ENCODE measurements around the gene KDM3B.
A peak's percentile ranks its signal among the peaks of the same experiment; 100 is the strongest.

Gene KDM3B

DNA sequence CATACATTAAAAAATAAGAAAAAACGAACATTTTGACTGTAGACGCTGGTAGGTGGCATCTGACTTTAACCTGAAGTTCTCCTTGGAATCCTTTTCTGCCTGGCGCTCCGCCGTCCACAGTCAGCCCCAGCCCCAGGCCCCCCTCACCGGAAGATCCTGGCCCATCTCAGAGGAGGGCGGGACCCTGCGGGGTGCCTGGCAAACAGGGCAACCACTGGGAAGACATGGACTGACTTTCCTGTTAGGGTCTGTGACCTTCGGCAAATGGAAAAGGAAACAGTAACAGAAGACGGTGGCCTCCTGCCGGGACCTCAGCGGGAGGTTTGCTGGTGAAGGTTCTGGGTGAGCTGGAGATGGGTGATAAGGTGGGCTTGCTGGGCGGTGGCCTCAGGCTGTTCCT lies 101.1 kb downstream of the KDM3B start:
- no peak for DNase-seq

GRCh38 chr5:138454121-138454520 lies 101.6 kb downstream of the KDM3B start:
- DNase-seq: no peak

DNA sequence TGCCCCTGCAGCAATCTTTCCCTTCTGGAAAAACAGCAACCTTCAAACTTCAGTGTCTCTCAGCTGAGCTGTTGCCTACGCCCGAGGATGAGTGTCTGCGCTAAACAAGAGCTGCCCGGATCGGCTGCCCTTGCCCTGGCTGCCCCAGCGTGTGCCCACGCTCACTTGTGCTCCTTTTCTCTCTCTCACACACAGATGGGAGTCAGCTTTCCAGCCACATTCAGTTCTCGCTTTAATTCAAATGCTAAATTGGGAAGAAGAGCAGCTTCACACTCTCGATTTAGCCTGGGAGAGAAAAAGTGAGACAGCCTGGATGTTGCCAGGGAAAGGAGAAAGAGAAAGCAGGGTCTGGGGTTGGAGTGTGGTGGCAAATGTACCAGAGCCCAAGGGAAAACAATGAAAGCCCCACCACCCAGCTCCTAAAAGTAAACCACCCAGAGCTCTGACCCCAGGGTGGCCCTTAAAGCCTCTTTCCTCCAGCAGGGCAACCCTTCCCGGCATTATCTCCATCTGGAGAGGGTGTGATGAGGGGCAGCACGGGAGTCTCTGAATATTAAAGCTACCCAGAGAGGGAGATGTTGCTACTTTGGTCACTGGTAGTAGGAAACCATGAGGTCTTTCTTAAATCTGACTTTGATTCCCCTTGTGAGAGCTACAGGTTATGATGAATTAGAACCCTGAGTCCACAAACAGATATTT lies 102.9 kb downstream of the KDM3B start:
- no peak for DNase-seq

DNA sequence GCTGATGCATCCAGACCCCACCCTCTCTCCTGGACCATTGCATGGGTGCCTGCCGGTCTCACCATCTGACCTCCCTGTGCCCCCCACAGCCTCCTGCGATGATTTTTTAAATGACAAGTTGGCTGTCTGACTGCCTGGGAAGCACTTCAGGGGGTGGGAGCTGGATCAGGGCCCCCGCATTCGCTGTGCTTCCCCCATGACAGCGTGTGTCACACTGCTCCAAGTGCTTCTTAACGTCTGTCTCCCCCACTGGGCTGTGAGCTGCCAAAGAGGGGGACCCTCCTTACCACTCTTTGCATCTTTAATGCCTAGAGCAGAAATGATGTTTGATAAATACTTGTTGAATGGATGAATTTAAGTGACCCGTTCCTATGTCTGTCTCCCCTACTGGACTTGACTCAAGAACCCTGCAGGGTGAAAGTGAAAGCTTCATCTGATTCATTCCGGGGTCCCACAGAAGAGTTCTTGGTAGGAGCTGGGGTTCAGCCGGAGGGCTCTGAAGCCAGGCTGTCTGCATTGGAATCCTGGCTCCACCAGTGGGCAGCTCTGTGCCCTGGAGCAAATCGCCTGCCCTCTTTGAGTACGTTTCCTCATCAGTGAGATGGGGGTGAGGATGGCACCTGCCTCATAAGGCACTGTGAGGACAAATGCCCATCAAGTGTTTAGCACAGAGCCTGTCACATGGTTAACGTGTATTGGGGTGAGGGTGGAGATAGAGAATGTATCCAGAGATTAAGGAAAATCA lies 105.2 kb downstream of the KDM3B start:
- no peak for DNase-seq

- DNase-seq: no peak
These were observed 105.9 kb downstream of the KDM3B start for GRCh38 chr5:138458384-138458783.

DNA sequence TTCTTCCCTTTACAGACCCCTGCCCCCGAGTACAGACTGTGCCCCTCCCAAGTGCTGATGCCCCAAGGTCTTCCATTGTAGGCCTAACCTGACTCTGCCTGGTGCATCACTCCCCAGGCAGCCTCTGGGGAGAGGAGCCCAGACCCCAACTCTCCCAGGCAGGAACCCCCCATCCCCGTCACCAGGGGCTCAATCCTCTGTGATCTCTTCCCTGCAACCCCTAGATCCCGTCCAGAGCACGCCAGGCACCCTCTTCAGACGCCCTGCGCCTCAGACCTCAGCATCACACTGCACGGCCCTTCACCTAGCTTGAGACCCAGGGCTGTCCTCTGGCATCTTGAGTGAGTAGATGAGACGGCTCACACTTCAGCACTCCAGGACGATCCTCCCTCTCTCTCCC lies 106.4 kb downstream of the KDM3B start:
- DNase-seq: no peak

GRCh38 chr5:138459311-138459933 lies 106.9 kb downstream of the KDM3B start:
- DNase-seq: no peak

DNA sequence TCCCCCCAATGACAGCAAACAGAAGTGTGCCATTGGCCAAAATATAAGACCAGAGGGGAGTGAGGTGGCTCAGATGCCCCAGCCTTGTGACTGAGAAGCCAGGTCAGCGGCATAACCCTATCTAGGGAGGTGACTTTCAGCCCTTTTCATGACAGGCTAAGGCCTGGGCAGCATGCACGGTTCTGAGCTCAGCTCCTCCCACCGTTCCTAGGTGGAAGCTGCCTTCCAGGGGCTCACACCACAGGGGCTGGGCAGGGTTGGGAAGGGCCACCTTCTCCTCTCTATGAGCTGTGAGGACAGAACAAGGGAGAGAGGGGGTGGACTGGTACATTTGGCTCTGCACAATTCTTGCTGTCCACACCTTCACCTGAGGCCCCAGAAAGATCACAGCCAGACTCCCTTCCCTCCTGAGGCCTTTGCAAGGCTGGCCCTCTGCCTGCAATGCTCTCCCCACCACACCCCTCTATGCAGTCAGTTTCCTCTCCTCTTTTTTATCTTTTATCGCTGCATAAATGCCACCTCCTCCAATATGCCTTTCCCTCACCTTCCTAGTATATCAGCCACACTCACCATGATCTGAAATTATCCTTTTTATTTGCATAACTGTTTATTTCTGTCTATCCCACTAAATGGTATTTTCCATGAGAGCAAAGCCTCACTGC lies 107.7 kb downstream of the KDM3B start:
- no peak for DNase-seq

- no peak for DNase-seq
These were observed 109.0 kb downstream of the KDM3B start for GRCh38 chr5:138461343-138462125.

DNA sequence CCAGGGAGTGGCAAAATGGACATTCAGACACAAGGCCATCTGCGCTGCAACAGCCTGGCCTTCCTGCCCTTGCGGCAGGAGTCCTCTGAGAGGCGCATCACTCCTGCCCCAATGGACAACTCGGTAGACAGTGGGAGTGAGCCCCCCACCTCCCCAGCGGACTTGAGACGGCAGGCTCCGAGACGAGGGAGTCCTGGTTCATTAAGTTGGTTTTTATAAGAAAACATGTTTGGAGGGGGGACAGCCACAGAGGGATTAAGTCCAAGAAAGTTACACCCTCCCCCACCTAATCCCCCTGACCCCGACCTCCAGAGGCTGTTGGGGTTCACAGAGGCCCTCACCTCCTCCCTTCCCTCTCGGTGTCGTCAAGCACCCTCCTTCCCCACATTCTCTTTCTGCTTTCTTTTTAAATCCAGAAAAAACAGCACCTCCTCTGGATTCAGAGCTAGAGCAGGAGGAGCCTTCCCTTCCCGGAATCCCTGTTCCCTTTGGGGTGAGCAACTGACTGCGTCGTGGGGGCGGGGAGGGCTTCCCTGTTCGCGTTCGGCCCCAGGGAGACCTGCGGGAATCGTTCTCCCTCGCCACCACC lies 111.0 kb downstream of the KDM3B start:
- DNase-seq: no peak

DNA sequence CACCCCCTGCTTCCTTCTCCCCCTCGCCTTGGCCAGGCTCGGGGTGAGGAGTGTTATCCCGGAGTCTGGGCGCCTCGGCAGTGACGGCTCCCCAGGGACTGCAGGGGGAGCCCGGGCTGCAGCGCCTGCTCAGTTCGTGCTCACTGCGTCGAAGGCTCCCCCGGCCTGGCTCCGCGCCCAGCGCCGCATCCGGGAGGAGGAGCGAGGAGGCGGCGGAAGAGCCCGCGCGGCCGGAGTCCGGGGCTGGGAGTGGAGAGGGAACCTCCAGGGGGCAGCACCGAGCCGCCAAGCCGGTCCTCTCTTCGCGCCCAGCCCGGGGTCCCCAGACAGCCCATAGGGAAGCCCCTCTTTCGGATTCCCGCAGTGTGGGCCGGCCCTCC lies 111.5 kb downstream of the KDM3B start:
- DNase-seq: peak; percentile 76

DNA sequence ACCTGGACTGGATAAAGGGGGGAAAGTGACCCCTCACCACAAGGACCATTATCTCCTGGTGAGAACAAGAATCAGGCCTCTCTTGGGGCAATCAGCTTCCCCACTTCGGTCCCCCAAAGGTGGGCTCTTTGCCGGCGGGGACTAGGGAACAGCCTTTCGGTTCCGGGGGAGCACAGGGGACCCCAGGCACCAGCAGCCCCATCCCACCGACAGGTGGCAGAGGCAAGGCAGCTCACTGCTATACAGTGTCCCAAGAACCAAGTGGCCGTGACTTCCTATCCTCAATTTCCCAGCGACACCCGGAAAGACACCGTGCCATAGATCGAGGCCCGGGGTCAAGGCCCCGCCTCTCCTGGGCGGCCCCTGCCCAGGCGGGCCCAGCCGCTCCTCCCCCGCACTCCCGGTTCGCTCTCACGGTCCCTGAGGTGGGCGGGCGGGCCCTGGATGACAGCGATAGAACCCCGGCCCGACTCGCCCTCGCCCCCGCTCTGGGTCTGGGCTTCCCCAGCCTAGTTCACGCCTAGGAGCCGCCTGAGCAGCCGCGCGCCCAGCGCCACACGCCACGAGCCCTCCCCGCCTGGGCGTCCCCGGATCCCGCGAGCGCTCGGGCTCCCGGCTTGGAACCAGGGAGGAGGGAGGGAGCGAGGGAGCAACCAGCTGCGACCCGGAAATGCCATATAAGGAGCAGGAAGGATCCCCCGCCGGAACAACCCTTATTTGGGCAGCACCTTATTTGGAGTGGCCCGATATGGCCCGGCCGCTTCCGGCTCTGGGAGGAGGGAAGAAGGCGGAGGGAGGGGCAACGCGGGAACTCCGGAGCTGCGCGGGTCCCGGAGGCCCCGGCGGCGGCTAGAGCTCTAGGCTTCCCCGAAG lies 112.1 kb downstream of the KDM3B start:
- peak; percentile 92 for DNase-seq

DNA sequence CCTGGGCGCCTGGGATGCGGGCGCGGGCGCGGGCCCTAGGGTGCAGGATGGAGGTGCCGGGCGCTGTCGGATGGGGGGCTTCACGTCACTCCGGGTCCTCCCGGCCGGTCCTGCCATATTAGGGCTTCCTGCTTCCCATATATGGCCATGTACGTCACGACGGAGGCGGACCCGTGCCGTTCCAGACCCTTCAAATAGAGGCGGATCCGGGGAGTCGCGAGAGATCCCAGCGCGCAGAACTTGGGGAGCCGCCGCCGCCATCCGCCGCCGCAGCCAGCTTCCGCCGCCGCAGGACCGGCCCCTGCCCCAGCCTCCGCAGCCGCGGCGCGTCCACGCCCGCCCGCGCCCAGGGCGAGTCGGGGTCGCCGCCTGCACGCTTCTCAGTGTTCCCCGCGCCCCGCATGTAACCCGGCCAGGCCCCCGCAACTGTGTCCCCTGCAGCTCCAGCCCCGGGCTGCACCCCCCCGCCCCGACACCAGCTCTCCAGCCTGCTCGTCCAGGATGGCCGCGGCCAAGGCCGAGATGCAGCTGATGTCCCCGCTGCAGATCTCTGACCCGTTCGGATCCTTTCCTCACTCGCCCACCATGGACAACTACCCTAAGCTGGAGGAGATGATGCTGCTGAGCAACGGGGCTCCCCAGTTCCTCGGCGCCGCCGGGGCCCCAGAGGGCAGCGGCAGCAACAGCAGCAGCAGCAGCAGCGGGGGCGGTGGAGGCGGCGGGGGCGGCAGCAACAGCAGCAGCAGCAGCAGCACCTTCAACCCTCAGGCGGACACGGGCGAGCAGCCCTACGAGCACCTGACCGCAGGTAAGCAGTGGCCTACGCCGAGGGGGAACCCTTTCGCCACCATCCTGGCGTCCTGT lies 113.0 kb downstream of the KDM3B start, which contains the start of gene EGR1:
Gene EGR1, plus strand, starts transcription at position 219 of the 864 bp plus-strand sequence. Its CDS starts 283 bp downstream, at position 502.
- DNase-seq: peak; percentile 79

DNA sequence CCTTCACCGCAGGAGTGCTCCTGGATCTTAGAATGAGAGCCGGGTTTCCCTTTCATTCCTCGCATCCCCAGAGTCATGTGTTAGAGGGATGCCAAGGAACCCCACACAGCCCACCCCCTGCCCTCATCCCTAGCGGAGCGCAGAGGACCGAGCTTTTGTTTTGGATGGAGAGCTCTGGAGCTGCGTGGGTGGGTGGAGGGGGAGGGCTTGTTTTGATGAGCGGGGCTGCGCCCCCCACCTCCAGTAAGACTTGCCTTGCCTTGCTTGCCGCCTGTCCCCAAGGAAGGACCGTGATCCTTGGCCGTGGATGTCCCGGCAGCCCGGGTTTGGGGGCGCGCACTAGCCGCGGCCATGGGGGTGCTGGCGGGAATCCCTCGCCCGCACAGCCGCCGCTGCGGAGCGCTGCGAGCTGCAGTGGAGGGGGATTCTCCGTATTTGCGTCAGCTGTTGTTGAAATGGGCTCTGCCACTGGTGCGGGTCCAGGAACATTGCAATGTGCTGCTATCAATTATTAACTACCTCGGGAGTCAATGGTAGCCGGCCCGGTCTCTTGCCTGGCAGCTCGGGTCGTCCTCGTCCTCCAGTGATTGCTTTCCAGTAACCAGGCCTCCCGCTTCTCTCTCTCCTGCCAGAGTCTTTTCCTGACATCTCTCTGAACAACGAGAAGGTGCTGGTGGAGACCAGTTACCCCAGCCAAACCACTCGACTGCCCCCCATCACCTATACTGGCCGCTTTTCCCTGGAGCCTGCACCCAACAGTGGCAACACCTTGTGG lies 113.8 kb downstream of the KDM3B start:
- no peak for DNase-seq

DNA sequence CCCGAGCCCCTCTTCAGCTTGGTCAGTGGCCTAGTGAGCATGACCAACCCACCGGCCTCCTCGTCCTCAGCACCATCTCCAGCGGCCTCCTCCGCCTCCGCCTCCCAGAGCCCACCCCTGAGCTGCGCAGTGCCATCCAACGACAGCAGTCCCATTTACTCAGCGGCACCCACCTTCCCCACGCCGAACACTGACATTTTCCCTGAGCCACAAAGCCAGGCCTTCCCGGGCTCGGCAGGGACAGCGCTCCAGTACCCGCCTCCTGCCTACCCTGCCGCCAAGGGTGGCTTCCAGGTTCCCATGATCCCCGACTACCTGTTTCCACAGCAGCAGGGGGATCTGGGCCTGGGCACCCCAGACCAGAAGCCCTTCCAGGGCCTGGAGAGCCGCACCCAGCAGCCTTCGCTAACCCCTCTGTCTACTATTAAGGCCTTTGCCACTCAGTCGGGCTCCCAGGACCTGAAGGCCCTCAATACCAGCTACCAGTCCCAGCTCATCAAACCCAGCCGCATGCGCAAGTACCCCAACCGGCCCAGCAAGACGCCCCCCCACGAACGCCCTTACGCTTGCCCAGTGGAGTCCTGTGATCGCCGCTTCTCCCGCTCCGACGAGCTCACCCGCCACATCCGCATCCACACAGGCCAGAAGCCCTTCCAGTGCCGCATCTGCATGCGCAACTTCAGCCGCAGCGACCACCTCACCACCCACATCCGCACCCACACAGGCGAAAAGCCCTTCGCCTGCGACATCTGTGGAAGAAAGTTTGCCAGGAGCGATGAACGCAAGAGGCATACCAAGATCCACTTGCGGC lies 114.6 kb downstream of the KDM3B start:
- no peak for DNase-seq

GRCh38 chr5:138467711-138468132 lies 115.2 kb downstream of the KDM3B start:
- no peak for DNase-seq

DNA sequence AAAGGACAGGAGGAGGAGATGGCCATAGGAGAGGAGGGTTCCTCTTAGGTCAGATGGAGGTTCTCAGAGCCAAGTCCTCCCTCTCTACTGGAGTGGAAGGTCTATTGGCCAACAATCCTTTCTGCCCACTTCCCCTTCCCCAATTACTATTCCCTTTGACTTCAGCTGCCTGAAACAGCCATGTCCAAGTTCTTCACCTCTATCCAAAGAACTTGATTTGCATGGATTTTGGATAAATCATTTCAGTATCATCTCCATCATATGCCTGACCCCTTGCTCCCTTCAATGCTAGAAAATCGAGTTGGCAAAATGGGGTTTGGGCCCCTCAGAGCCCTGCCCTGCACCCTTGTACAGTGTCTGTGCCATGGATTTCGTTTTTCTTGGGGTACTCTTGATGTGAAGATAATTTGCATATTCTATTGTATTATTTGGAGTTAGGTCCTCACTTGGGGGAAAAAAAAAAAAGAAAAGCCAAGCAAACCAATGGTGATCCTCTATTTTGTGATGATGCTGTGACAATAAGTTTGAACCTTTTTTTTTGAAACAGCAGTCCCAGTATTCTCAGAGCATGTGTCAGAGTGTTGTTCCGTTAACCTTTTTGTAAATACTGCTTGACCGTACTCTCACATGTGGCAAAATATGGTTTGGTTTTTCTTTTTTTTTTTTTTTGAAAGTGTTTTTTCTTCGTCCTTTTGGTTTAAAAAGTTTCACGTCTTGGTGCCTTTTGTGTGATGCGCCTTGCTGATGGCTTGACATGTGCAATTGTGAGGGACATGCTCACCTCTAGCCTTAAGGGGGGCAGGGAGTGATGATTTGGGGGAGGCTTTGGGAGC lies 115.9 kb downstream of the KDM3B start:
- no peak for DNase-seq

All from SHP77 treated with DMSO at 0.1 percent for 48 hours (cell line).